ENCODE data around the gene RWDD4. TPM values are rescaled to one million over a fixed set of nuclear protein-coding genes. Genes with fewer than 3 reads are reported as not detected.

RWDD4 gene
- total RNA-seq, 4 donors from 2014 or later: 11.3 to 33.8 (median 13.2) TPM

- Histone ChIP-seq H3K27ac (no peak overlapping the region), H3K27me3 (no peaks in the 10 kb centered on the region), H3K9me3 (no peaks in the 10 kb centered on the region), H3K4me1 (no peaks in the 10 kb centered on the region), H3K36me3 (peaks cover 0 to 71% (median 0%) of the 10 kb centered on the region in 3 donors), H3K4me3 (no peak overlapping the region)
- no peak for TF ChIP-seq POLR2A (IDR thresholded peaks at IDR 0.05)
- TF ChIP-seq, protein P1, sequence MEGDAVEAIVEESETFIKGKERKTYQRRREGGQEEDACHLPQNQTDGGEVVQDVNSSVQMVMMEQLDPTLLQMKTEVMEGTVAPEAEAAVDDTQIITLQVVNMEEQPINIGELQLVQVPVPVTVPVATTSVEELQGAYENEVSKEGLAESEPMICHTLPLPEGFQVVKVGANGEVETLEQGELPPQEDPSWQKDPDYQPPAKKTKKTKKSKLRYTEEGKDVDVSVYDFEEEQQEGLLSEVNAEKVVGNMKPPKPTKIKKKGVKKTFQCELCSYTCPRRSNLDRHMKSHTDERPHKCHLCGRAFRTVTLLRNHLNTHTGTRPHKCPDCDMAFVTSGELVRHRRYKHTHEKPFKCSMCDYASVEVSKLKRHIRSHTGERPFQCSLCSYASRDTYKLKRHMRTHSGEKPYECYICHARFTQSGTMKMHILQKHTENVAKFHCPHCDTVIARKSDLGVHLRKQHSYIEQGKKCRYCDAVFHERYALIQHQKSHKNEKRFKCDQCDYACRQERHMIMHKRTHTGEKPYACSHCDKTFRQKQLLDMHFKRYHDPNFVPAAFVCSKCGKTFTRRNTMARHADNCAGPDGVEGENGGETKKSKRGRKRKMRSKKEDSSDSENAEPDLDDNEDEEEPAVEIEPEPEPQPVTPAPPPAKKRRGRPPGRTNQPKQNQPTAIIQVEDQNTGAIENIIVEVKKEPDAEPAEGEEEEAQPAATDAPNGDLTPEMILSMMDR (IDR thresholded peaks at IDR 0.05): no peak
- DNase-seq: no peak
Observed at GRCh38 chr4:183670960-183671555, 12.1 kb upstream of the RWDD4 start.

DNA sequence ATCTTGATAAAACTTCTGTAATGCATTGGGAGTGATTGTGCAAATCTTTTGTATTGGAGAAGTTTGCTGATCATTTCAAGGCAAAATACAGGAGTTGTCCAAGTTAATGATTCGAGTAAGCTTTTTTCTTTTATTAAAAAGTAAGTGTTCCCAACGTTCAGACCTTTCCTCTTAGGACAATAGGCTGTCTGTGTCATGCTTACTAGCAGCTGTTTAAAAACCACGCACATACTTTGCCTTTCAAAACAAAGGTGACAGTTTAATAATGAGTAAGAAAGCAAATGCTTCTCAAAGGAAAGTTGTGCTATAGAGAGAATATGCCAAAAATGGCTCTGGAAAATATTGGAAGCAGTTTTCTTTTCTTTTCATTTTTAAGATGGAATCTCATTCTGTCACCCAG, 11.3 kb upstream of the RWDD4 start:
- no peaks in the 10 kb centered on the region for H3K27me3 ChIP-seq
- no peaks in the 10 kb centered on the region for H3K4me1 ChIP-seq
- TF ChIP-seq POLR2A (IDR thresholded peaks at IDR 0.05): no peak
- TF ChIP-seq, protein P1 (IDR thresholded peaks at IDR 0.05): no peak
- DNase-seq: no peak
- H3K4me3 ChIP-seq: no peak overlapping the region
- no peak overlapping the region for H3K27ac ChIP-seq
- H3K9me3 ChIP-seq: no peaks in the 10 kb centered on the region
- peaks cover 0 to 72% (median 0%) of the 10 kb centered on the region in 3 donors for H3K36me3 ChIP-seq

DNA sequence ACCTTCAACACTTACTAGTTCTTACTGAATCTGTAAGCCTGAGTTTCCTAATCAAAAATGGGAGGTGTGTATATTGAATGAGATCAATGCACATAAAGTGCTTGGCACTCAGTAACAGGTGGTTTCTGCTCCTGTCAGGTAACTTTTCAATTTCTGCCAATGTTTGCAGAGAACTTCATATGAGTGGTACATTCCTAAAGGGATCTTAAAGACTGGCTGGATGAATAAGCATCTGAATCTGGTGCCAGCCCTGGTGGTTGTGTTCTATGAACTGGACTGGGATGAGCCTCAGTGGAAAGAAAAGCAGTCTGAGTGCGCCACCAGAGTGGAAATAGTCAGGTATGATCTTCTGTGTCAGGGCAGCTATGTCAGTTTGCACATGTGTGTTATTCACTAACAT, 7.1 kb upstream of the RWDD4 start:
- no peak overlapping the region for H3K27ac ChIP-seq
- no peak overlapping the region for H3K4me3 ChIP-seq
- no peak for DNase-seq
- no peaks in the 10 kb centered on the region for H3K9me3 ChIP-seq
- H3K36me3 ChIP-seq: peaks cover 0 to 55% (median 0%) of the 10 kb centered on the region in 3 donors
- no peaks in the 10 kb centered on the region for H3K4me1 ChIP-seq
- TF ChIP-seq, protein P1 (IDR thresholded peaks at IDR 0.05): peak in 1 of 6 experiments; percentile 7
- TF ChIP-seq POLR2A (IDR thresholded peaks at IDR 0.05): no peak
- no peaks in the 10 kb centered on the region for H3K27me3 ChIP-seq

GRCh38 chr4:183659872-183660242, 872 bp upstream of the RWDD4 start:
- no peak for DNase-seq
- TF ChIP-seq POLR2A (IDR thresholded peaks at IDR 0.05): no peak
- TF ChIP-seq, protein P1 (IDR thresholded peaks at IDR 0.05): no peak
- no peaks in the 10 kb centered on the region for H3K27me3 ChIP-seq
- peak overlapping the region; percentile 63 to 97 (median 88) for H3K4me3 ChIP-seq
- peak overlapping the region in 3 of 4 donors; percentile 87 to 93 (median 87) for H3K27ac ChIP-seq
- peaks cover 0 to 6% (median 0%) of the 10 kb centered on the region in 3 donors for H3K36me3 ChIP-seq
- peaks cover 0 to 22% (median 6%) of the 10 kb centered on the region in 4 donors for H3K4me1 ChIP-seq
- H3K9me3 ChIP-seq: no peaks in the 10 kb centered on the region

DNA sequence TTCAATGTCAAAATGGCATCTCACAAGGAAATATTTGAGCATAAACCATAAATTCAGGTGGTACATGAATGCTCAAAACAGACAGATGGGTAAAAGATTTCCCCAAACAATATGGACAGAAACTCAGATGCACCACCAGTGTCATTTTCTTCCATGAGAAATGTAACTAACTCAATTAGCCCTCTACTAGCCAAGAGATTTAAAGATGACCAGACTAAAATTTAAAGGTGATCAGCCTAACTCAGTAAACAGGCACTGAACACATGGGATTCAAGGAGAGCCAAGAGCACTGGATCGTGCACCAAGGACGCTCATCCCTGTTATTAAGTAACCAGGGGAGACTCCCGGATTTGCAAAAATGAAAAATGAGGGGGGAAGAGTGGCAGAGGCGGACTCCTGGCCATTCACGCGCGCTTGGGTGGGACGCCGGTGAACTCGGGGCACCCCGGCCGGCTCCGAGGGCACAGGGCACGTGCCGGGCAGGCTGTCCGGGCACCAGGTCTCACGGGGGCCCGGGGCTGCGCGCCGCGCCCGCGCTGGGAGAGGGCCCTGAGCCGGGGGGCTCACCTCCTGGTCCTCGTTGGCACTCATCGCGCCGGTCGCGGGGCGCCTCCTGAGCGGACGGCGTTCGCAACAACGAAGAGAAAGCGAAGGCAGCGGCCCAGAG, 490 bp downstream of the RWDD4 start:
- TF ChIP-seq POLR2A (IDR thresholded peaks at IDR 0.05): no peak
- TF ChIP-seq, protein P1 (IDR thresholded peaks at IDR 0.05): no peak
- peaks cover 0 to 20% (median 0%) of the 10 kb centered on the region in 3 donors for H3K36me3 ChIP-seq
- H3K4me1 ChIP-seq: peaks cover 0 to 22% (median 6%) of the 10 kb centered on the region in 4 donors
- H3K27me3 ChIP-seq: no peaks in the 10 kb centered on the region
- no peaks in the 10 kb centered on the region for H3K9me3 ChIP-seq
- peak overlapping the region; percentile 86 to 93 (median 87) for H3K27ac ChIP-seq
- H3K4me3 ChIP-seq: peak overlapping the region; percentile 63 to 97 (median 88)
- peak in 2 of 3 donors; percentile 53 to 68 for DNase-seq
